HUES48 (cell line): ENCODE results near the gene MYH10.

Experiments
- H3K27ac ChIP-seq: one replicate; pipeline ENCODE4 v1.7.0; 2013; ENCODE audit warnings: low read depth, low read length, inconsistent platforms
- H3K27me3 ChIP-seq: 2 replicates; pipeline ENCODE4 v1.6.1; 2013; ENCODE audit warnings: mild to moderate bottlenecking, low read length; ENCODE audit not compliant: control insufficient read depth, insufficient read depth
- H3K36me3 ChIP-seq: 2 replicates; pipeline ENCODE4 v1.6.1; 2013; ENCODE audit warnings: low read length; ENCODE audit not compliant: control insufficient read depth, insufficient read depth
- H3K4me1 ChIP-seq: 2 replicates; pipeline ENCODE4 v1.6.1; 2013; ENCODE audit warnings: mild to moderate bottlenecking, low read length; ENCODE audit not compliant: control insufficient read depth, insufficient read depth
- H3K4me3 ChIP-seq: 2 replicates; pipeline ENCODE4 v1.5.1; 2013; ENCODE audit warnings: mild to moderate bottlenecking, low read depth, low read length
- H3K9ac ChIP-seq: 2 replicates; pipeline ENCODE4 v1.6.1; 2013; ENCODE audit warnings: mild to moderate bottlenecking, low read depth, low read length, moderate library complexity
- H3K9me3 ChIP-seq: 2 replicates; pipeline ENCODE4 v1.6.1; 2013; ENCODE audit warnings: low read length; ENCODE audit not compliant: control insufficient read depth, insufficient read depth

MYH10 gene

DNA sequence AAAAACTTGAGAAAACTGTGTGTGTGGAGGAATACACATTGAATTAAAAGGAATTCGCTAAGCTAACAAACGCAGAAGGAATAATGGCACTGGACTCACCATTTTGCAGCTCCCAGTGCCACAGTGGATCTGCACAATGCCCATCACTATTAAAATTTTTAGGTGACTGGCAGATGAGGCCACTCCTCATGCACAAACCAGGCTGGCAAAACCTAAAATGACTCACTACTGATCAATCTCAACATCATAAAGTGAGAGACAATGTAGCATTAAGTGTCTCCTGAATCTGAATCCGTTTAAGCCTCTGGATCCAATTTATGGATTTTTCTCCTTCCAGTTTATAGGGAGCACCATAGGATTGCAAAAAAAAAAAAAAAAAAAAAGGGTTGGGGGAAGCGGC, 20.6 kb downstream of the MYH10 start:
- no peak overlapping the region for H3K4me3 ChIP-seq
- H3K9me3 ChIP-seq = no peaks in the 10 kb centered on the region
- H3K27me3 ChIP-seq = no peaks in the 10 kb centered on the region
- H3K9ac ChIP-seq = no peak overlapping the region
- peaks cover 36% of the 10 kb centered on the region for H3K4me1 ChIP-seq
- 0 out of 2 replicates have a peak, but pooled peaks cover 3% of the 10 kb centered on the region for H3K36me3 ChIP-seq
- H3K27ac ChIP-seq = no peak overlapping the region

DNA sequence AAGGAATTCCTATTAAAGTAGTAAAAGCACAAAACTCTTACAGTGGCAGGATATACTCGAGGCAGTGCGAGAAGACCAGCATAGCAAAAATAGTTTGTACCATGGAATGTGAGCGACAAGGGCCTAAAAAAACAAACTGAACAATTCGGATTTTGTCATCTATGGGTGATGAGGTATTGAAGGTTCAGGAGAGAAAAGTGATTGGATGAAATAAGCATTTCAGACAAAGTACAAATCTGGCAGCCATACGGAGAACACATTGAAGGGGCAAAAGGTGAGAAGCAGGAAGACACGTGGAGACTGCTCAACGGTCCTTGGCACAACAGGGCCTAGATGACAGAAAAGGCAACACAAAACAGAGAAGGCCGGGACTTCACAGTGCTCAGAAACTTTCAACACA, 22.5 kb downstream of the MYH10 start:
- Histone ChIP-seq H3K4me3 (no peak overlapping the region), H3K27me3 (no peaks in the 10 kb centered on the region), H3K9me3 (no peaks in the 10 kb centered on the region), H3K27ac (no peak overlapping the region), H3K9ac (no peak overlapping the region), H3K36me3 (peaks cover 20% of the 10 kb centered on the region), H3K4me1 (peaks cover 36% of the 10 kb centered on the region)

DNA sequence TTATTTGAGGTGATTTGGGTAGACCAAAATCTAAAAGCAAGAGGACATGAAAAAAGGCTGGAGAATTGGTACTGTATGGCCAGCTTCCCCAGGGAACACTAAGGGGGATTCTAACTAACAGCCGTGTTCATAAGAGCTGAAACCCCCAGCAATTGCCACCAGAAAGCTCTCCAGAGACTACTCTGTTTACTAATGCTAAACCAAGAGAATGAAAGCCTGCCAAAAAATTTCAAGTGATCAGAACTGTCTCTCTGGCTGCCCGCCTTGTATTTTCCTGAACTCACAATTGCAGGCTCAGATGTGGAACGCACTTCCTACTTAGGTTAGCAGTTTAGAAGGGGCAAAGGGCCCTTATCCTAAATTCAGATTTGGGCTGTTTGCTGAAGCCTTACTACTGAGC, 24.1 kb downstream of the MYH10 start:
- Histone ChIP-seq H3K36me3 (peaks cover 33% of the 10 kb centered on the region), H3K4me1 (peaks cover 36% of the 10 kb centered on the region), H3K27me3 (no peaks in the 10 kb centered on the region), H3K9ac (no peak overlapping the region), H3K9me3 (no peaks in the 10 kb centered on the region), H3K4me3 (no peak overlapping the region), H3K27ac (no peak overlapping the region)

DNA sequence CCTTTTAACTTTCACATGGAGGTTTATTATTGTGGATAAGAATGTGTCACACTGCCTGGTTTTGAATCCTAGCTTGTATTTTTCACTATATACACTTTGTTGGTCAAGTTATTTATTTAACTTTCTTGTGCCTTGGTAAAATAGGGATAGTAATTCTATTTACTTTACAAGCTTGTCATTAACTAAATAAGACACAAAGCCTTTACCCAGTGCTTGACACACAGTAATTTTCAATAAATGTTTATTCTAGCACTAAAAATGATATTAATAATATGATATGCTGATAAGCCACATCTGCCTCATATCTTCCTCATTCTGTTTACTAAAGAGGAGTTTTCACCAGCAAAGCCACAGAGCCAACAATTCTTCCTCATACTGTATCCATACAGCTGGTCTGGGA, 27.8 kb downstream of the MYH10 start:
- H3K27me3 ChIP-seq = no peaks in the 10 kb centered on the region
- no peak overlapping the region for H3K4me3 ChIP-seq
- no peak overlapping the region for H3K9ac ChIP-seq
- H3K36me3 ChIP-seq = peaks cover 66% of the 10 kb centered on the region
- no peaks in the 10 kb centered on the region for H3K9me3 ChIP-seq
- no peak overlapping the region for H3K27ac ChIP-seq
- H3K4me1 ChIP-seq = peaks cover 16% of the 10 kb centered on the region

DNA sequence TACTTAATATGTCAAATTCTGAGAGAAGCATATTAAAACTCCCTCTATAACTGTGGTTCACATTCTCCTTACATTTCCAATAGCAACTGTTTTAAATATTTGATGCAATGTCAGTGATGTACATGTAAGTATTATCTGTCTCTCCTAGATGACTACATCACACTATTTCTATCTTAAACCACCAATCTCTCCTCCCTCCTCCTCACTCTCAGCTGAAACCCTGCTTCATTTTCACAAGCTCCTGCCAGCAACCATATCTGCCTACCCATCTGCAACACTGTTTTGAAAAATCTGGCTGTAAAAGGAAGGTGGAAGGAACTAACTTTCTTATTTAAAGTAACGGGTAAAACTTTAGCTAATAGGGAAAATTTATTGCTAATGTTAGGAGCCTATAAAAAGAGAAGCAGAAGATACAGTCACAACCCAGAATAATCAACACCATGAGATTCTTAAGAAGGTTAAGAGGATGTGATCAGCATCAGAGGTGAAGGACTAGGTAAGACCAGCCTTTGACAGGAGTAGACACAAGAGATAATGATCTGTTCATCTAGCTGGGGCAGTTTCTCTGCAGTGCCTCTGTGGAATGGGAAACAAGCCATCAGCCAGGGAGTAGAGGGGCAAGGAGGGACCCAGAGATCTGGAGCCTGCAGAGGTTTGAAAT, 31.0 kb downstream of the MYH10 start:
- Histone ChIP-seq H3K36me3 (peaks cover 75% of the 10 kb centered on the region), H3K4me1 (no peaks in the 10 kb centered on the region), H3K27me3 (no peaks in the 10 kb centered on the region), H3K4me3 (no peak overlapping the region), H3K9ac (no peak overlapping the region), H3K9me3 (no peaks in the 10 kb centered on the region), H3K27ac (no peak overlapping the region)

DNA sequence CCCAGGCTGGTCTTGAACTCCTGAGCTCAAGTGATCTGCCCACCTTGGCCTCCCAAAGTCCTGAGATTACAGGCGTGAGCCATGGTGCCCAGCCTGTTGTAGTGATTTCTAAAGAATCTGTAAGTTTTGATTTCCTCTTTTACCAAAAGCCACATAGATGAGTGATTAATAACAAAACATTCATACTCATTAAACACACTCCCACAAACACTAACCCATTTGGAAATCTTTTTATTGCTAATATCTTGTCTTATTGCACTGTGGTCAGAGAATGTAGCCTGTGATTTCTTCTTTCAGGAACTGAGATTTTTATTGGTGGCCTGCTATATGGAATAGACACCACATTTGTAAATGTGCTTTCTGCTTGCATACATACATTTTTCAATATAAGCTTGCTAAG, 31.6 kb downstream of the MYH10 start:
- peaks cover 74% of the 10 kb centered on the region for H3K36me3 ChIP-seq
- no peaks in the 10 kb centered on the region for H3K9me3 ChIP-seq
- no peak overlapping the region for H3K4me3 ChIP-seq
- H3K9ac ChIP-seq = no peak overlapping the region
- no peaks in the 10 kb centered on the region for H3K4me1 ChIP-seq
- no peak overlapping the region for H3K27ac ChIP-seq
- H3K27me3 ChIP-seq = no peaks in the 10 kb centered on the region

DNA sequence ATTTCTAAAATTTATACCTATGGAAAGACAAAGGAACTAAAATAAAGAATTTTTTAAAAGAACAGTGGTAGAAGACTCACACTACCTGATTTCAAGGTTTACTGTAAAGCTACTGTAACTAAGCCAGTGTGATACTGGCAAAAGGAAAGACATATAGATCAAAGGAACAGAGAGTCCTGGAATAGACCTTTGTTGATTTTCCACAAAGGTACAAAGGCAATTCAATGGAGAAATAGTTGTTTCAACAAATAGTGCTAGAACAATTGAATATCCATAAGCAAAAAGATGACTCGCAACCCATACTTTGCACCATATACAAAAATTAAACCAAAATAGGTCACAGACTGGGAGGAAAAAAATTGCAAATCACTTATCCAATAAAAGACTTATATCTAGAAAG, 36.7 kb downstream of the MYH10 start:
- no peak overlapping the region for H3K4me3 ChIP-seq
- no peaks in the 10 kb centered on the region for H3K27me3 ChIP-seq
- H3K36me3 ChIP-seq = peaks cover 31% of the 10 kb centered on the region
- H3K27ac ChIP-seq = no peak overlapping the region
- no peak overlapping the region for H3K9ac ChIP-seq
- H3K9me3 ChIP-seq = no peaks in the 10 kb centered on the region
- no peaks in the 10 kb centered on the region for H3K4me1 ChIP-seq

DNA sequence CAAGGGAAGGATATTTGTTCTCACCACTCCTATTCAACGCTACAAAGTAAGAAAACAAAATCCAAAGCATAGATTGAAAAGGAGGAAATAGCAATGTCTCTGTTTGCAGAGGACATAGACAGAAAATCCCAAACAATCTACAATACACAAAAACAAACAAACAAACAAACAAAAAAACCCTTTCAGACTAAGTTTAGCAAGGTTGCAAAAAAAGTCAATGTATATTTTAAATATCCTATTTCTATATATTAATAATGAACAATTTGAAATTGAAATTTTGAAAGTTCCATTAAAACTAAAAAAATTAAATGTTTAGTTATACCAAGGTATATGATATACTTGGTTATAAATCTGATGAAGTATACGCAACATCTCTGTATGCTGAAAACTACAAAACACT, 37.2 kb downstream of the MYH10 start:
- Histone ChIP-seq H3K27me3 (no peaks in the 10 kb centered on the region), H3K4me1 (no peaks in the 10 kb centered on the region), H3K36me3 (peaks cover 32% of the 10 kb centered on the region), H3K9ac (no peak overlapping the region), H3K27ac (no peak overlapping the region), H3K9me3 (no peaks in the 10 kb centered on the region), H3K4me3 (no peak overlapping the region)

DNA sequence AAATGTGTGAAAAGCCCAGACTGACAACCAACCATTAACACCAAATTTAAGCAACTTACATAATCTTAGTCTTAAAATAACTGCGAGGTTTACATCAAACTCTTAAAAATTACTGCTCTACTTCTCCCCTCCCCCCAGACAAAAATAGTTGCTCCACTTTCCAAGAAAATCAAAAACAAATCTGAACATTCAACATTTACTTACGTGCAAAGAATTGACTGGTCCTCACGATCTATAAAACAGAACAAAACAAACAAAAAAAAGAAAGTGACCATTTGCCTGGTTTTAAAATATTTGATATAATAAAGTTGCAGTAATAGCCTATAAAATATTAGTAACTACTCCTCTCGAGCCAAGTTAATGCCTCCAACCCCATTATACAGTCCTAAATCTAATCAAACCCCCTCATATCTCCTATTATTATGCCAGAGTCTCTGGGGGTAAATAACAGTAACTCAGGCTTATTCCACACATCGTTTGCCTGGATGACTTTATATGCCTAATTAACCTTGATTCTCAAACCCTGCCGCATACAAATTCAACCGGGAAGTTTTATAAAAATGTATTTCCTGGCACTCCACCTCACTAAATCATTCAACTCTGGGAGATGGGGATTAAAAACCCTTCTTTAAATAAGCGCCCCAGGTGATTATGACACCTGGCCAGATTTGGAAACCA, 41.5 kb downstream of the MYH10 start:
- Histone ChIP-seq H3K4me1 (no peaks in the 10 kb centered on the region), H3K27me3 (no peaks in the 10 kb centered on the region)

DNA sequence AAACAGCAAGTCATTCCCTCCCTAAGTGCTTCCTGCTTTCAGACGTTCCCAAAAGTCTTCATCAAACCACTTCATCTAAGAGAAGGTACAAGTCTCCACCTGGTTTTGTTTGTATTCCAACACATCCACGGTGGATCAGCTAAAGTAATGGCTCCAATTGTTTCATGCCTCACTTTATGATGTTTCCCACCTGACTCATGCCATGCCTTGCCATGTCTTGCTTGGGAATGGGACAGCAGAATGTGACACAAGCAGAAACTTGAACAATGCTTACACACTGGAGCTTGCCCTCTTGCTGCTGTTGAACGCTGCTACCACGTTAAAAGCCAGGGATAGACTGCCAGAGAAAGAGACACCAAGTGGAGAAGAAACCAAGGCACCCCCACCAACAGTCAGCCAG, 43.8 kb downstream of the MYH10 start:
- Histone ChIP-seq H3K27ac (no peak overlapping the region), H3K27me3 (no peaks in the 10 kb centered on the region), H3K9ac (no peak overlapping the region), H3K9me3 (no peaks in the 10 kb centered on the region), H3K4me1 (peaks cover 4% of the 10 kb centered on the region; the same call in 1 of the 2 replicates), H3K4me3 (no peak overlapping the region), H3K36me3 (peaks cover 58% of the 10 kb centered on the region)

More for the DNA sequence above, 41.5 kb downstream of the MYH10 start:
- H3K4me3 ChIP-seq = no peak overlapping the region
- no peak overlapping the region for H3K27ac ChIP-seq
- H3K9me3 ChIP-seq = no peaks in the 10 kb centered on the region
- no peak overlapping the region for H3K9ac ChIP-seq
- H3K36me3 ChIP-seq = peaks cover 40% of the 10 kb centered on the region

DNA sequence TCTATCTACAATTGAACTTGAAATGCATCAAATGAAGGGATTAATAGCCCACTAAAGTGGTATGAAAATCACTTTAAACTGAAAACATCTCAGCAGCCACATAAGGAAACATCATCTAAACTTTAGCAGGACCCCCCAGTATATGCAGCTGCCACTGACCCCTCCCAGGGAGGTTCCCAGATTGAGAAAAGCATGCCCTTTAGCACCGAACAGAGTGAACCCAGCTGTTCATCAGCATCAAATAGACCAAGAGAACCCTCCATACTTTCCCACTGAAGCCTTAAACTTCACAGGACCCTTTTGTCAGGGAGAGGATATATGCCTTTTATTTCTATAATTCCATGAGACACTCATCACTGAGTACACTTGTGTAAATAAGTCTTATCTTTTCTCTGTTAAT, 44.6 kb downstream of the MYH10 start:
- Histone ChIP-seq H3K9ac (no peak overlapping the region), H3K4me1 (peaks cover 4% of the 10 kb centered on the region; the same call in 1 of the 2 replicates), H3K36me3 (peaks cover 60% of the 10 kb centered on the region), H3K27me3 (no peaks in the 10 kb centered on the region), H3K4me3 (no peak overlapping the region), H3K27ac (no peak overlapping the region), H3K9me3 (no peaks in the 10 kb centered on the region)
